Right atrium auricular region (tissue), 2 donors: ENCODE measurements around the gene TRIM10. TPM values are rescaled to one million over a fixed set of nuclear protein-coding genes. Genes with fewer than 3 reads are reported as not detected.
A peak's percentile ranks its signal among the peaks of the same experiment; 100 is the strongest.

Source experiments
- DNase-seq: peaks from one replicate; pipeline ENCODE4 v3.0.0-alpha.2; 2019; ENCODE audit warnings: low spot score
- H3K27ac ChIP-seq, 2 donors: fragments of 200-600 bp; sonication (generic); 1 replicate in 1 of 2; 2 replicates in 1 of 2; pipeline ENCODE4 v1.5.1; 2016 to 2019
- H3K27me3 ChIP-seq, 2 donors: fragments of 200-600 bp; sonication (generic); one replicate each; pipeline versions ENCODE4 v1.5.1 to v1.6.0; 2017 to 2019
- H3K36me3 ChIP-seq: fragments of 200-600 bp; sonication (generic); one replicate; pipeline ENCODE4 v1.5.1; 2016
- H3K4me1 ChIP-seq, 2 donors: fragments of 200-600 bp; sonication (generic); one replicate each; pipeline versions ENCODE4 v1.5.1 to v1.6.0; 2017 to 2019
- H3K4me3 ChIP-seq, 2 donors: fragments of 200-600 bp; sonication (generic); 1 replicate in 1 of 2; 2 replicates in 1 of 2; pipeline ENCODE4 v1.5.1; 2017 to 2019; ENCODE audit warnings: mild to moderate bottlenecking in 1 of 2, moderate library complexity in 1 of 2
- H3K9me3 ChIP-seq, 2 donors: fragments of 200-600 bp; sonication (generic); one replicate each; pipeline ENCODE4 v1.5.1; 2019
- CTCF ChIP-seq, 2 donors: fragments of 200-600 bp; sonication (generic); IDR thresholded peaks; one replicate each; pipeline ENCODE4 v1.5.1; 2019; ENCODE audit warnings: antibody characterized with exemption in 2 of 2
- total RNA-seq, 2 donors: library from RNA; depleted of rRNA; stranded (reverse); fragments of >200 nt; gene quantifications; one replicate each; pipeline ENCODE4 v1.1.0, GENCODE V29; 2016

TRIM10 gene
- total RNA-seq, 2 donors from 2014 or later: not detected

GRCh38 chr6:30157581-30157980 is 3.4 kb downstream of the TRIM10 start:
- H3K9me3 ChIP-seq: no peaks in the 10 kb centered on the region
- H3K27ac ChIP-seq: no peak overlapping the region
- DNase-seq: no peak
- peaks cover 0 to 10% of the 10 kb centered on the region in 2 donors for H3K4me1 ChIP-seq
- no peak overlapping the region for H3K4me3 ChIP-seq
- no peak for TF ChIP-seq CTCF (IDR thresholded peaks at IDR 0.05)
- H3K27me3 ChIP-seq: no peaks in the 10 kb centered on the region
- no peaks in the 10 kb centered on the region for H3K36me3 ChIP-seq

GRCh38 chr6:30156774-30157173 is 4.2 kb downstream of the TRIM10 start:
- Histone ChIP-seq H3K36me3 (no peaks in the 10 kb centered on the region), H3K9me3 (no peaks in the 10 kb centered on the region), H3K27me3 (no peaks in the 10 kb centered on the region), H3K4me1 (peaks cover 0 to 10% of the 10 kb centered on the region in 2 donors), H3K4me3 (no peak overlapping the region), H3K27ac (no peak overlapping the region)
- no peak for DNase-seq
- no peak for TF ChIP-seq CTCF (IDR thresholded peaks at IDR 0.05)

- peak; percentile 69 for DNase-seq
- TF ChIP-seq CTCF (IDR thresholded peaks at IDR 0.05): no peak
- Histone ChIP-seq H3K4me1 (peaks cover 0 to 10% of the 10 kb centered on the region in 2 donors), H3K9me3 (no peaks in the 10 kb centered on the region), H3K27me3 (no peaks in the 10 kb centered on the region), H3K27ac (no peak overlapping the region), H3K4me3 (no peak overlapping the region), H3K36me3 (no peaks in the 10 kb centered on the region)
Measured at GRCh38 chr6:30156262-30156599, 4.8 kb downstream of the TRIM10 start.

- no peak for DNase-seq
- H3K27me3 ChIP-seq: no peaks in the 10 kb centered on the region
- H3K4me3 ChIP-seq: no peak overlapping the region
- no peak for TF ChIP-seq CTCF (IDR thresholded peaks at IDR 0.05)
- H3K4me1 ChIP-seq: peaks cover 0 to 10% of the 10 kb centered on the region in 2 donors
- H3K9me3 ChIP-seq: no peaks in the 10 kb centered on the region
- H3K27ac ChIP-seq: no peak overlapping the region
- H3K36me3 ChIP-seq: no peaks in the 10 kb centered on the region
Measured at GRCh38 chr6:30155520-30156261, 5.3 kb downstream of the TRIM10 start.

- Histone ChIP-seq H3K4me3 (no peak overlapping the region), H3K4me1 (peaks cover 0 to 10% of the 10 kb centered on the region in 2 donors), H3K9me3 (no peaks in the 10 kb centered on the region), H3K27me3 (no peaks in the 10 kb centered on the region), H3K27ac (no peak overlapping the region), H3K36me3 (no peaks in the 10 kb centered on the region)
- no peak for TF ChIP-seq CTCF (IDR thresholded peaks at IDR 0.05)
- no peak for DNase-seq
Measured at GRCh38 chr6:30154709-30155519, 6.1 kb downstream of the TRIM10 start.
